Transverse colon (tissue), 3 donors: ENCODE data around the gene PHLDA3.

Experiments
- CTCF ChIP-seq, 5 experiments: fragments of 200-600 bp in 3 of 5; fragments of 450-650 bp in 2 of 5; sonication (generic) in 3 of 5; IDR thresholded peaks; 1 replicate in 2 of 5; 2 replicates in 3 of 5; pipeline ENCODE4 v1.5.1; 2016 to 2017; ENCODE audit warnings: antibody characterized with exemption in 5 of 5, inconsistent platforms in 3 of 5, mild to moderate bottlenecking in 2 of 5, moderate library complexity in 1 of 5
- EP300 ChIP-seq: sonication (generic); formaldehyde crosslinking; IDR thresholded peaks from one replicate; pipeline ENCODE4 v1.6.1; 2017; ENCODE audit warnings: antibody characterized with exemption, low read depth
- POLR2A ChIP-seq: fragments of 450-650 bp; IDR thresholded peaks from one replicate; pipeline ENCODE4 v1.6.1; 2016; ENCODE audit warnings: antibody characterized with exemption, mild to moderate bottlenecking, moderate library complexity

GRCh38 chr1:201433609-201434008 lies 35.4 kb downstream of the PHLDA3 start:
- TF ChIP-seq EP300 (no peak), POLR2A (no peak), CTCF (IDR thresholded peaks at IDR 0.05) (no peak)
